Measurements from ENCODE around the gene PRKACA. TPM values are rescaled to one million over a fixed set of nuclear protein-coding genes. Genes with fewer than 3 reads are reported as not detected.

The PRKACA gene
- total and polyA plus RNA-seq, 8 donors: 25.3 to 42.9 (median 30.3) TPM

DNA sequence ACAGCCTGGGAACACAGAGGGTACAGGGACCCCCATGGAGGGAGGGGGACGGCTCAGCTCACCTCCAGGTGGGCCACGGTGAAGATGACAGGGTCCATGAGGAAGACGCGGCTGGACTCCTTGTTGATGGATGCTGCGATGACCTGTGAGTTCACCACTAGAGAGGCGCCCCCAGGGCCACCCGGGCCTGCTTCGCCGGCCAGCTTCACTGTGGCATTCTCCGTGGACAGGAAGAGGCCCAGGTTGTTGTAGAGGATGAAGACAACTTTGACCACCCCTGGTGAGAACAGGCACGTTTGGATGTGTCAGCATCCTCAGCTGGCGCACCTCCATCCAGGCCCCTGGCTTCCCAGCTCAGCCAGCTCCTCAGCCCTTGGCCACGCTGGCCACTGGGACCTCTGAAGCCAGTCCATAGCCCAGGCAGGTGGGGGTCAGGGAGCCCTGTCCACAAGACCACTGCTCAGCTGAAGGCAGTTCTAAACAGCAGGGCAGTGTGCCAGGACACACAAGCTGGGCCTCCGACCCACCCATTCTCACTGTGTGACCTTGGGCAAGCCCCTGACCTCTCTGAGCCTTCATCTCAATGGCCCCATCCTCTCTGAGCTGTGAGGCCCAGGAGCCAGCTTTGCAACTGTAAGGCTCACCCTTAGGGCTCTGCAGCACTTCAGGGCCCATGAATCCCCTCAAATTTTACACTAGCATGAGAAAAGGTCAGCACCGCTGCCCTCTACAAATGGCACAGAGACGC lies 40.9 kb upstream of the PRKACA start:
- ATAC-seq: no peak
- FAIRE-seq: no peak
- H3K27me3 ChIP-seq: no peaks in the 10 kb centered on the region
- TF ChIP-seq, protein P1, sequence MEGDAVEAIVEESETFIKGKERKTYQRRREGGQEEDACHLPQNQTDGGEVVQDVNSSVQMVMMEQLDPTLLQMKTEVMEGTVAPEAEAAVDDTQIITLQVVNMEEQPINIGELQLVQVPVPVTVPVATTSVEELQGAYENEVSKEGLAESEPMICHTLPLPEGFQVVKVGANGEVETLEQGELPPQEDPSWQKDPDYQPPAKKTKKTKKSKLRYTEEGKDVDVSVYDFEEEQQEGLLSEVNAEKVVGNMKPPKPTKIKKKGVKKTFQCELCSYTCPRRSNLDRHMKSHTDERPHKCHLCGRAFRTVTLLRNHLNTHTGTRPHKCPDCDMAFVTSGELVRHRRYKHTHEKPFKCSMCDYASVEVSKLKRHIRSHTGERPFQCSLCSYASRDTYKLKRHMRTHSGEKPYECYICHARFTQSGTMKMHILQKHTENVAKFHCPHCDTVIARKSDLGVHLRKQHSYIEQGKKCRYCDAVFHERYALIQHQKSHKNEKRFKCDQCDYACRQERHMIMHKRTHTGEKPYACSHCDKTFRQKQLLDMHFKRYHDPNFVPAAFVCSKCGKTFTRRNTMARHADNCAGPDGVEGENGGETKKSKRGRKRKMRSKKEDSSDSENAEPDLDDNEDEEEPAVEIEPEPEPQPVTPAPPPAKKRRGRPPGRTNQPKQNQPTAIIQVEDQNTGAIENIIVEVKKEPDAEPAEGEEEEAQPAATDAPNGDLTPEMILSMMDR (IDR thresholded peaks at IDR 0.05): no peak
- no peaks in the 10 kb centered on the region for H3K4me1 ChIP-seq
- no peak overlapping the region for H3K4me3 ChIP-seq
- DNase-seq: no peak
- H3K9me3 ChIP-seq: no peaks in the 10 kb centered on the region
- no peak overlapping the region for H3K27ac ChIP-seq
- 90 to 91% methylated on average over 16 of the region's 16 CpGs for WGBS, 2 donors
- H3K36me3 ChIP-seq: peaks cover 0 to 18% (median 5%) of the 10 kb centered on the region in 3 donors
- intact Hi-C loops (cut with DNase I): no loop called here

DNA sequence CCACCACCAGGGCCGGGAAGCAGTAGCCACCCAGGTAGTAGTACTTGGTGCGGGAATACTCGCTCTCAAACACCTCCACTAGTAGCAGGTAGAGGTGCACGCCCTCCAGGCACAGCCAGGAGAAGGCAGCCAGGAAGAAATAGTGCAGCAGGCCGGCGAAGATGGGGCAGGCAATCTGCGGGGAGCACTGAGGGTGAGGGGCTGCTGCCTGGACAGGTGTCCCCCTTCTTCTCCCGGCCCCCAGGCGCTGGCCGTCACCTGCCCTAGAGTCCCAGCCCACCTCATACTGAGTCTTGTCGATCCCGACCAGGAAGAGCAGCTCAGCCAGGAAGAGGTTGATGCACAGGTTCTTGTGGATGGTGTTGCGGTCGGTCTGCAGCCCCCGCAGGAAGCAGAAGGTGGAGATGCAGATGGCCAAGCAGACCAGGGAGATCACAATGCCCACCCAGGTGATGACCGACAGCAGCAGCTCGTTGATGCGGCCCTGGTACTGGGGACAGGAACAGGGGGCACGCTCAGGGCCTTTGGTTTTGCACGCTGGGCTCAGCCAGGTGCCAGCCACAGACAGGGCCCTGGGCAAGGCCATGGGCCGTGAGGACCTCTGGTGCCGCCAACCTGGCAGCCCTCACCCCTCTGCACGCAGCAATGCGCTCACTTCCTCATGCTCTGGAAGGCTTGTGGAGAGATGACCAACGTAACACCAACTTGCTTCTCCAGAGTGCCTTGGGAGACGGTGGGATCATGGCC lies 39.6 kb upstream of the PRKACA start:
- WGBS, 2 donors: 92 to 93% methylated on average over 26 of the region's 26 CpGs
- no peak for DNase-seq

DNA sequence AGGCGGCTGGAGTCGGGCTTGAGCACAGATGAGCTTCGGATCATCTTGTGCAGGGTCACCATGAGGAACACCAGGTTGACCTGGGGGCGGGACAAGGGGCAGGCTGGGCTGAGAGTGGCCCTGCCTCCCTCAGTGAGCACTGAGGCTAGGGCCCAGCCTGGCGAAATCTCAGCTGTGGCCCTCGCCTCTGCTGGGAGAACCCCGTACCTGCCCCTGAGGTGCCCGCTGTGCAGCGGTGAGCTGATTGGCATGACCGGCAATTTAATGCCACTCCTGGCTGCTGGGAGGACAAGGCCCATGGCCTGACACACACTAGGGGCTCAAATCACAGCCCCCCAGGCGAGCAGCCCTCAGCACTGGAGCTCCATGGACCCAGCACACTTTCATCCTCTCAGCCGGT lies 38.6 kb upstream of the PRKACA start:
- Histone ChIP-seq H3K9me3 (no peaks in the 10 kb centered on the region), H3K4me3 (no peak overlapping the region), H3K27ac (no peak overlapping the region), H3K27me3 (no peaks in the 10 kb centered on the region), H3K36me3 (peaks cover 0 to 18% (median 5%) of the 10 kb centered on the region in 3 donors), H3K4me1 (no peaks in the 10 kb centered on the region)
- no peak for FAIRE-seq
- intact Hi-C loops (cut with DNase I): no loop called here
- no peak for ATAC-seq
- 92 to 96% methylated on average over 12 of the region's 12 CpGs for WGBS, 2 donors
- DNase-seq: no peak
- TF ChIP-seq, protein P1 (IDR thresholded peaks at IDR 0.05): no peak

More for the DNA sequence above, 39.6 kb upstream of the PRKACA start:
- Histone ChIP-seq H3K4me1 (no peaks in the 10 kb centered on the region), H3K9me3 (no peaks in the 10 kb centered on the region), H3K36me3 (peaks cover 0 to 18% (median 5%) of the 10 kb centered on the region in 3 donors), H3K27me3 (no peaks in the 10 kb centered on the region), H3K4me3 (no peak overlapping the region), H3K27ac (no peak overlapping the region)
- intact Hi-C loops (cut with DNase I): no loop called here
- TF ChIP-seq, protein P1 (IDR thresholded peaks at IDR 0.05): no peak
- ATAC-seq: no peak
- no peak for FAIRE-seq

DNA sequence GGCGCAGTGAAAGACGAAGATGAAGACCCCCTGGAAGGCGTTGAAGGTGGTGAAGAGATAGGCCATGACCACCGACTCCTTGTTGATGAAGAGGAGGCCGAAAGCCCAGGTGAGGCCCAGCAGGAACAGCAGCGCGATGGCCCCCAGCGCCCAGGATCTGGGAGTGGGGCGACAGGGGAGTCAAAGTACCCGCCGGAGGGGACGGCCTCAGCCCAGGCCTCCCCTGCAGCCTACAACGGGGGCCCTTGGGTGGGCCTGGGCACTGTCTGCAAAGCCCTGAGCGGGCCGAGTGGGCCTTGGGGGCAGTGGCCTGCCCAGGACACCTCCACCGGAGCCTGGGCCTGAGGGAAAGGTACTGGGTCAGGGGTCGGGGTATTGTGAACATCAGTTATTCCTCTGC lies 37.8 kb upstream of the PRKACA start:
- no peak overlapping the region for H3K4me3 ChIP-seq
- intact Hi-C loops (cut with DNase I): no loop called here
- DNase-seq (no peak), FAIRE-seq (no peak), ATAC-seq (no peak)
- TF ChIP-seq, protein P1 (IDR thresholded peaks at IDR 0.05): no peak
- H3K27ac ChIP-seq: no peak overlapping the region
- H3K4me1 ChIP-seq: no peaks in the 10 kb centered on the region
- peaks cover 0 to 18% (median 5%) of the 10 kb centered on the region in 3 donors for H3K36me3 ChIP-seq
- no peaks in the 10 kb centered on the region for H3K9me3 ChIP-seq
- 92 to 97% methylated on average over 10 to 17 of the region's 17 CpGs for WGBS, 2 donors
- H3K27me3 ChIP-seq: no peaks in the 10 kb centered on the region

Data from pancreas (tissue), 10 donors.